Measurements from ENCODE around the gene CADM4. TPM values are rescaled to one million over a fixed set of nuclear protein-coding genes. Genes with fewer than 3 reads are reported as not detected.
"Not testable (repeated sequence)": the region's sequence is repeated elsewhere in the genome, so short reads cannot be mapped to it uniquely, and the experiment has no call there.

CADM4 gene
- total RNA-seq, 1 donor from 2014 or later, result 21.9 TPM

DNA sequence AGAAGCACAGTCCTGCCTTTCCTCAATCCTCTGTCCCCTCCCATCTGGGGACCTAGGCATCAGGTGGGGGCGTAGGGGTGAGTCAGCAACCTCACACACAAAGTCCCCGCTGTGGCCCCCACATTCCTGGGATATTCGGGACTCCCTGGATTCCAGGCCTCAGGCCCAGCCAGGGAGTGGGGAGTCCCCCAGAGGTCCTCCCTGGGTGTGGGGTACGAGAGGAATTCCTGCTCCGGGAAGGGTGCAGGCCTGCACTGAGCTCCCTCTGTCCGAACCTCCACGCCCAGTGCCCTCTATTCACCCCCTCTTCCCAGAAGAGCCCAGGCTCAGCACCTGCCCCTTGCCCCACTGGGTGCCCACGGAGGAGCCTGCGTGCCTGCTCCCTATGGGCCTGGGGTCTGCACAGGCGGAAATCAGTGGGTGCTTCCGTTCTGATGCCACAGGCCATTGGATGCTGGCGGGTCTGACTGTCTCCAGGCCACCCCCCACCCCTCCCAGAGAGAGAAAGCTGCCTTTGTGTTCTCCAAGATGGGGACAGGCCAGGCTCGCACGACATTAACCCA is 3.4 kb downstream of the CADM4 start:
- H3K4me3 ChIP-seq (ENCODE audit: low read depth, low read length), result no peak overlapping the region
- TF ChIP-seq, protein P1, sequence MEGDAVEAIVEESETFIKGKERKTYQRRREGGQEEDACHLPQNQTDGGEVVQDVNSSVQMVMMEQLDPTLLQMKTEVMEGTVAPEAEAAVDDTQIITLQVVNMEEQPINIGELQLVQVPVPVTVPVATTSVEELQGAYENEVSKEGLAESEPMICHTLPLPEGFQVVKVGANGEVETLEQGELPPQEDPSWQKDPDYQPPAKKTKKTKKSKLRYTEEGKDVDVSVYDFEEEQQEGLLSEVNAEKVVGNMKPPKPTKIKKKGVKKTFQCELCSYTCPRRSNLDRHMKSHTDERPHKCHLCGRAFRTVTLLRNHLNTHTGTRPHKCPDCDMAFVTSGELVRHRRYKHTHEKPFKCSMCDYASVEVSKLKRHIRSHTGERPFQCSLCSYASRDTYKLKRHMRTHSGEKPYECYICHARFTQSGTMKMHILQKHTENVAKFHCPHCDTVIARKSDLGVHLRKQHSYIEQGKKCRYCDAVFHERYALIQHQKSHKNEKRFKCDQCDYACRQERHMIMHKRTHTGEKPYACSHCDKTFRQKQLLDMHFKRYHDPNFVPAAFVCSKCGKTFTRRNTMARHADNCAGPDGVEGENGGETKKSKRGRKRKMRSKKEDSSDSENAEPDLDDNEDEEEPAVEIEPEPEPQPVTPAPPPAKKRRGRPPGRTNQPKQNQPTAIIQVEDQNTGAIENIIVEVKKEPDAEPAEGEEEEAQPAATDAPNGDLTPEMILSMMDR (IDR thresholded peaks at IDR 0.05; ENCODE audit: insufficient read depth, low read length, poor library complexity, severe bottlenecking), result no peak
- no peaks in the 10 kb centered on the region for H3K36me3 ChIP-seq (ENCODE audit: control insufficient read depth, insufficient read depth, low read length)
- DNase-seq (ENCODE audit: low read depth), result no peak
- peaks cover 9% of the 10 kb centered on the region for H3K27me3 ChIP-seq (ENCODE audit: control insufficient read depth, insufficient read depth, low read length)

DNA sequence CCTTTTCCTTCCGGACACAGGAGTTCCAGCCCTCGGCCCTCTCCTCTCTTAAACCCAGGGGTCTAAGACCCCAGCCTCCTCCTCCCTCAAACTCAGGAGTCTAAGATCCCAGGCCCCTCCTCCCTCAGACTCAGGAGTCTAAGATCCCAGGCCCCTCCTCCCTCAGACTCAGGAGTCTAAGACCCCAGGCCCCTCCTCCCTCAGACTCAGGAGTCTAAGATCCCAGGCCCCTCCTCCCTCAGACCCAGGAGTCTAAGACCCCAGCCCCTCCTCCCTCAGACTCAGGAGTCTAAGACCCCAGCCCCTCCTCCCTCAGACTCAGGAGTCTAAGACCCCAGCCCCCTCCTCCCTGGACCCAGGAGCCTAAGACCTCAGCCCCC is 4.1 kb downstream of the CADM4 start:
- H3K4me3 ChIP-seq (ENCODE audit: low read depth, low read length); DNase-seq (ENCODE audit: low read depth); H3K27me3 ChIP-seq (ENCODE audit: control insufficient read depth, insufficient read depth, low read length); H3K36me3 ChIP-seq (ENCODE audit: control insufficient read depth, insufficient read depth, low read length): not testable (repeated sequence)

DNA sequence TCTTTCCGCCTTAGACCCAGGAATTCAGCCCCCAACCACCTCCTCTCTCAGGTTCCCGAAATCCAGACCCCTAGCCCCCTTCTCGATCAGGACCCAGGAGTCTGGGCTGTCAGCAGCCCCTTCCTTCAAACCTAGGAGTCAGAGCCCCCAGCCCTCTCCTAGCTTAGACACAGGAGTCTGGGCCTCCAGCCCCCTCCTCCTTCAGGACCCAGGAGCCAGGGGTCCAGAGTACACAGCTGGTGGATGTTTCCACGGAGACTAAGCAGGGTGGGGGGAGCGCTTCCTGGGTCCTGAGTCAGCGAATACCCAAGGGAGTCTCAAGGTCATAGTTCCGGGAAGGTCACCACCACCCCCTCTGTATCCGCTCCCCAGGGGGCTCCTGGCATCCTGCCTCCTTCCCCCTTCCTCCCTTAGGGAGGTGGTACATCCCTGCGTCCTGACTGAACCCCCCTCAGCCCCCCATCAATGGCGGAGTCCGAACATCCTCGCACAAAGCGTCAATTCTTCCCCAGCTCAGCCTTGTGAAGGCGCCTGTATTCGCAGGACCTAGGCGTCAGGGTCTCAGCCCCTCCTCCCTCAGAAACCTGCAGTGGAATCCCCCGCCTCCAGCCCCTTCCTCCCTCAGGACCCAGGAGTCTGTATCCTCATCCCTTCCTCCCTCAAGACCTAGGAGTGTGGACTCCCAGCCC is 4.6 kb downstream of the CADM4 start:
- no peak for DNase-seq (ENCODE audit: low read depth)
- TF ChIP-seq, protein P1 (IDR thresholded peaks at IDR 0.05; ENCODE audit: insufficient read depth, low read length, poor library complexity, severe bottlenecking), result no peak
- no peak overlapping the region for H3K4me3 ChIP-seq (ENCODE audit: low read depth, low read length)

DNA sequence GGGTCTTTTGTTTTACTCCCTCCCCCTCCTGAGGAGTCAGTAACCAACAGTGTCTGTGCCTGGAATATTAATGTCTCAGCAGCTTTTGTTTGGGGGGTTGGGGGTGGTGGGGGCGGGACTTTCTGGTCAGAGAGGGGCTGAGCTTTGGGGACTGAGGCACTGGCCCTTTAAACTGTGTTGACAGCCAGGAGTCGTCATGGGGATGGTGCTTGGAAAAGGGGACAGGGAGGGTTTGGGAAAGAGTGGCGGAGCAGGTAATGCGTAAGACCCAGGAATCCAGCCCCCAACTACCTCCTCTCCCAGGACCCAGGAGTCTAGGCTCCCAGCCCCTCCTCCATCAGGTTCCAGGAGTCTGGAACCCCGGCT is 5.2 kb downstream of the CADM4 start:
- Histone ChIP-seq H3K36me3 (ENCODE audit: control insufficient read depth, insufficient read depth, low read length) (no peaks in the 10 kb centered on the region), H3K27me3 (ENCODE audit: control insufficient read depth, insufficient read depth, low read length) (peaks cover 3% of the 10 kb centered on the region), H3K4me3 (ENCODE audit: low read depth, low read length) (no peak overlapping the region)
- TF ChIP-seq, protein P1 (IDR thresholded peaks at IDR 0.05; ENCODE audit: insufficient read depth, low read length, poor library complexity, severe bottlenecking), result no peak
- no peak for DNase-seq (ENCODE audit: low read depth)

More for the DNA sequence above, 4.6 kb downstream of the CADM4 start:
- Histone ChIP-seq H3K36me3 (ENCODE audit: control insufficient read depth, insufficient read depth, low read length) (no peaks in the 10 kb centered on the region), H3K27me3 (ENCODE audit: control insufficient read depth, insufficient read depth, low read length) (peaks cover 6% of the 10 kb centered on the region)

DNA sequence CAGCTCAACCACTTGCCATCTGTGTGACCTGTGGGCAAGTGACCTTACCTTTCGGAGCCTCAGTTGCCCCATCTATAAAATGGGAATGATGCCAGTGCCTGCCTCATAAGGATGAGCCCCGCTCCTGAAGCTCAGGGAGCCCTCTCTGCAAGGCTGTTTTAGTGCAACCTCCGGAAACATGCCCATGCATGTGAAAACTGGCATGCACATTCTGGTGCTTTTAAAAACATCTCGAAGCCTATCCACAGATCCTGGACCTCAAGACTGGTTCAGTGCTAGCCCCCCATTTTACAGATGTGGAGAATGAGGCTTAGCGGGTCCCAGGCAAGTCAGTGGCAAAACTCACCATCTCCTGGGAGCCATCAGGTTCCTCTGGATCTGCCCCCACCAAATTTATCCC is 5.6 kb downstream of the CADM4 start:
- Histone ChIP-seq H3K27me3 (ENCODE audit: control insufficient read depth, insufficient read depth, low read length) (peaks cover under 1% of the 10 kb centered on the region), H3K36me3 (ENCODE audit: control insufficient read depth, insufficient read depth, low read length) (no peaks in the 10 kb centered on the region), H3K4me3 (ENCODE audit: low read depth, low read length) (no peak overlapping the region)
- DNase-seq (ENCODE audit: low read depth), result no peak
- TF ChIP-seq, protein P1 (IDR thresholded peaks at IDR 0.05; ENCODE audit: insufficient read depth, low read length, poor library complexity, severe bottlenecking), result no peak

DNA sequence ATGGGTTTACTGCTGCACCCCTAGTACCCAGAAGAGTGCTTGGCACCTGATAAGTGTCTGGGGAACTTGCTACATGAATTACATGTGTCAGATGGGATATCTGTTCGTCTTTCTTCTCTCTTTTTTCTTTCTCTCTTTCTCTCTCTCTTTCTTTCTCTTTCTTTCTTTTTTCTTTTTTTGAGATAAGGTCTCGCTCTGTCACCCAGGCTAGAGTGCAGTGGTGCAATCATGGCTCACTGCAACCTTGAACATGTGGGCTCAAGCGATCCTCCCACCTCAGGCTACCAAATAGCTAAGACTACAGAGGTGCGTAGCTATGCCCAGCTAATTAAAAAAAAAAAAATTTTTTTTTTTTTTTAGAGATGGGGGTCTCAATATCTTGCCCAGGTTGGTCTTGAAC is 6.1 kb downstream of the CADM4 start:
- DNase-seq (ENCODE audit: low read depth), result no peak
- no peaks in the 10 kb centered on the region for H3K36me3 ChIP-seq (ENCODE audit: control insufficient read depth, insufficient read depth, low read length)
- H3K27me3 ChIP-seq (ENCODE audit: control insufficient read depth, insufficient read depth, low read length), result no peaks in the 10 kb centered on the region
- TF ChIP-seq, protein P1 (IDR thresholded peaks at IDR 0.05; ENCODE audit: insufficient read depth, low read length, poor library complexity, severe bottlenecking), result no peak
- H3K4me3 ChIP-seq (ENCODE audit: low read depth, low read length), result no peak overlapping the region
